IMR-90 (cell line): ENCODE measurements around the gene CHDH. TPM values are rescaled to one million over a fixed set of nuclear protein-coding genes. Genes with fewer than 3 reads are reported as not detected.

ENCODE experiments used
- ATAC-seq: fragments of 200-7000 bp; cut with Tn5 transposase; 2 replicates; pipeline ENCODE4 v1.9.1; 2020; ENCODE audit warnings: low read depth, mild to moderate bottlenecking, moderate library complexity
- BruUV-seq: library from RNA; stranded (reverse); fragments of 400-500 nt; replicated peaks from 2 replicates; lab custom pipeline; 2021; lab: Mats Ljungman, UMichigan
- CTCF ChIA-PET: fragments of 300-600 bp; formaldehyde crosslinking; extraction: SDS; loops from one replicate; lab custom pipeline; 2021; ENCODE audit warnings: antibody characterized with exemption; lab: Yijun Ruan, JAX
- POLR2A ChIA-PET: fragments of 300-600 bp; sonication (Branson Sonifier 250); formaldehyde crosslinking; loops from one replicate; lab custom pipeline; 2022; ENCODE audit warnings: antibody characterized with exemption; ENCODE audit not compliant: unreplicated experiment; lab: Charles Lee
- DNase-seq: peaks from one replicate; pipeline ENCODE4 v3.0.0; 2013
- H2AFZ ChIP-seq: replicated peaks from 2 replicates; pipeline ENCODE3; 2013; ENCODE audit warnings: low read length, mild to moderate bottlenecking; ENCODE audit not compliant: poor library complexity
- H2AK5ac ChIP-seq: 2 replicates; pipeline ENCODE4 v1.6.1; 2013; ENCODE audit warnings: low read depth, low read length, inconsistent platforms
- H2AK9ac ChIP-seq: replicated peaks from 2 replicates; pipeline ENCODE3; 2013; ENCODE audit warnings: mild to moderate bottlenecking, low read depth, low read length, moderate library complexity; ENCODE audit not compliant: poor library complexity
- H2BK120ac ChIP-seq: 2 replicates; pipeline ENCODE4 v1.6.1; 2013; ENCODE audit warnings: low read depth, low read length, inconsistent platforms
- H2BK15ac ChIP-seq: 3 replicates; pipeline ENCODE4 v1.6.1; 2013; ENCODE audit warnings: low read depth, low read length, inconsistent platforms
- H2BK20ac ChIP-seq: 2 replicates; pipeline ENCODE4 v1.6.1; 2013; ENCODE audit warnings: low read depth, mild to moderate bottlenecking, inconsistent platforms, low read length, moderate library complexity
- H2BK5ac ChIP-seq: 2 replicates; pipeline ENCODE4 v1.6.1; 2013; ENCODE audit warnings: mild to moderate bottlenecking, low read depth, low read length, inconsistent platforms; ENCODE audit not compliant: poor library complexity, severe bottlenecking
- H3K14ac ChIP-seq: replicated peaks from 2 replicates; pipeline ENCODE4 v1.6.1; 2013; ENCODE audit warnings: low read depth, low read length, inconsistent platforms
- H3K18ac ChIP-seq: 2 replicates; pipeline ENCODE4 v1.6.1; 2013; ENCODE audit warnings: low read depth, low read length, control low read depth
- H3K23ac ChIP-seq: 2 replicates; pipeline ENCODE4 v1.6.1; 2013; ENCODE audit warnings: low read depth, low read length, inconsistent platforms
- H3K27ac ChIP-seq: 2 replicates; pipeline ENCODE4 v1.5.1; 2013; ENCODE audit warnings: mild to moderate bottlenecking, control low read depth, low read length; ENCODE audit not compliant: insufficient read depth
- H3K27me3 ChIP-seq: 2 replicates; pipeline ENCODE4 v1.6.1; 2013; ENCODE audit warnings: low read length; ENCODE audit not compliant: control insufficient read depth, insufficient read depth
- H3K36me3 ChIP-seq: 2 replicates; pipeline ENCODE4 v1.6.1; 2013; ENCODE audit warnings: low read length, mixed read lengths; ENCODE audit not compliant: control insufficient read depth, insufficient read depth
- H3K4ac ChIP-seq: 2 replicates; pipeline ENCODE4 v1.6.1; 2013; ENCODE audit warnings: low read depth, low read length, inconsistent platforms
- H3K4me1 ChIP-seq: 2 replicates; pipeline ENCODE4 v1.6.1; 2013; ENCODE audit warnings: low read length, mixed read lengths; ENCODE audit not compliant: control insufficient read depth, insufficient read depth
- H3K4me2 ChIP-seq: 2 replicates; pipeline ENCODE4 v1.6.1; 2013; ENCODE audit warnings: low read depth, mild to moderate bottlenecking, control low read depth, low read length, moderate library complexity
- H3K4me3 ChIP-seq: 2 replicates; pipeline ENCODE4 v1.5.1; 2013; ENCODE audit warnings: low read depth, mild to moderate bottlenecking, control low read depth, low read length, moderate library complexity; ENCODE audit not compliant: insufficient read depth
- H3K56ac ChIP-seq: 2 replicates; pipeline ENCODE4 v1.6.1; 2013; ENCODE audit warnings: low read length, inconsistent platforms; ENCODE audit not compliant: insufficient read depth; ENCODE audit errors: extremely low read depth
- H3K79me1 ChIP-seq, 2 experiments: 2 replicates each; pipeline ENCODE4 v1.6.1; 2013; ENCODE audit warnings: low read length in 2 of 2, inconsistent platforms in 1 of 2, low read depth in 1 of 2
- H3K9ac ChIP-seq: 2 replicates; pipeline ENCODE4 v1.6.1; 2013; ENCODE audit warnings: low read depth, low read length, control low read depth
- H3K9me1 ChIP-seq: 2 replicates; pipeline ENCODE4 v1.6.1; 2013; ENCODE audit warnings: low read length, inconsistent platforms; ENCODE audit not compliant: insufficient read depth
- H3K9me3 ChIP-seq: 2 replicates; pipeline ENCODE4 v1.6.1; 2013; ENCODE audit warnings: low read length; ENCODE audit not compliant: control insufficient read depth, insufficient read depth
- H4K20me1 ChIP-seq: 2 replicates; pipeline ENCODE4 v1.6.1; 2013; ENCODE audit warnings: low read length, inconsistent platforms; ENCODE audit not compliant: insufficient read depth
- H4K5ac ChIP-seq: 2 replicates; pipeline ENCODE4 v1.6.1; 2013; ENCODE audit warnings: mild to moderate bottlenecking, low read depth, low read length, control low read depth
- H4K8ac ChIP-seq, 2 experiments: 2 replicates each; pipeline ENCODE4 v1.6.1; 2013; ENCODE audit warnings: low read depth in 2 of 2, low read length in 2 of 2, control low read depth in 1 of 2, inconsistent platforms in 1 of 2
- H4K91ac ChIP-seq: 2 replicates; pipeline ENCODE4 v1.6.1; 2013; ENCODE audit warnings: low read depth, low read length, inconsistent platforms; ENCODE audit not compliant: insufficient read depth
- BHLHE40 ChIP-seq: fragments of 150-350 bp; IDR thresholded peaks from 2 replicates; pipeline ENCODE4 v1.6.1; 2016; ENCODE audit warnings: mild to moderate bottlenecking, low read depth, low read length
- CEBPB ChIP-seq: IDR thresholded peaks from 2 replicates; pipeline ENCODE4 v1.6.1; 2012; ENCODE audit warnings: low read depth, low read length, improper control_type of control experiment
- CHD1 ChIP-seq: IDR thresholded peaks from 2 replicates; pipeline ENCODE4 v1.6.1; 2012; ENCODE audit warnings: low read depth, low read length, improper control_type of control experiment
- ELK1 ChIP-seq: fragments of 150-350 bp; IDR thresholded peaks from 2 replicates; pipeline ENCODE4 v1.6.1; 2016; ENCODE audit warnings: low read depth, mild to moderate bottlenecking, low read length, moderate library complexity, borderline replicate concordance
- FOS ChIP-seq: fragments of 150-350 bp; IDR thresholded peaks from 2 replicates; pipeline ENCODE4 v1.6.1; 2016; ENCODE audit warnings: low read depth, low read length
- MAFK ChIP-seq: IDR thresholded peaks from 2 replicates; pipeline ENCODE4 v1.6.1; 2012; ENCODE audit warnings: low read depth, low read length, improper control_type of control experiment
- MAZ ChIP-seq: IDR thresholded peaks from 2 replicates; pipeline ENCODE4 v1.6.1; 2012; ENCODE audit warnings: low read depth, mild to moderate bottlenecking, low read length, improper control_type of control experiment, moderate library complexity, borderline replicate concordance
- MXI1 ChIP-seq: IDR thresholded peaks from 2 replicates; pipeline ENCODE4 v1.6.1; 2012; ENCODE audit warnings: low read depth, mild to moderate bottlenecking, low read length, moderate library complexity, borderline replicate concordance
- POLR2A ChIP-seq: IDR thresholded peaks from 2 replicates; pipeline ENCODE4 v1.6.1; 2012; ENCODE audit warnings: mild to moderate bottlenecking, low read depth, low read length
- RAD21 ChIP-seq: IDR thresholded peaks from 2 replicates; pipeline ENCODE4 v1.6.1; 2012; ENCODE audit warnings: low read length, improper control_type of control experiment
- RCOR1 ChIP-seq: IDR thresholded peaks from 2 replicates; pipeline ENCODE4 v1.6.1; 2012; ENCODE audit warnings: mild to moderate bottlenecking, low read length, improper control_type of control experiment; ENCODE audit not compliant: insufficient replicate concordance
- RFX5 ChIP-seq: IDR thresholded peaks from 2 replicates; pipeline ENCODE4 v1.8.0; 2012; ENCODE audit warnings: low read depth, mild to moderate bottlenecking, low read length, moderate library complexity
- SMC3 ChIP-seq: fragments of 150-350 bp; IDR thresholded peaks from 2 replicates; pipeline ENCODE4 v1.6.1; 2016; ENCODE audit warnings: low read depth, mild to moderate bottlenecking, antibody characterized with exemption, low read length, moderate library complexity
- USF2 ChIP-seq: fragments of 150-350 bp; IDR thresholded peaks from 2 replicates; pipeline ENCODE4 v1.6.1; 2017; ENCODE audit warnings: mild to moderate bottlenecking, antibody characterized with exemption, low read length, low read depth
- WGBS, 2 experiments: methylation state at CpG; one replicate each; pipeline versions ENCODE4 v1.1.5 to v1.1.7; 2013; ENCODE audit warnings: missing lambda C conversion rate in 2 of 2; ENCODE audit not compliant: insufficient read length in 1 of 2; ENCODE audit errors: extremely low coverage in 2 of 2; 5-methylcytosine and 5-hydroxymethylcytosine counted together
- dilution Hi-C: fragments of 300-500 bp; cut with HindIII; formaldehyde crosslinking; loops from one replicate; pipeline ENCODE4 v1.14.3; 2018; ENCODE audit warnings: low sequenced_read_pairs; ENCODE audit not compliant: unreplicated experiment
- in situ Hi-C: fragments of 300-500 bp; cut with MboI; formaldehyde crosslinking; loops from 3 replicates; pipeline ENCODE4 v1.14.3; 2019; ENCODE audit warnings: low sequenced_read_pairs, inconsistent platforms, mixed read lengths
- intact Hi-C: fragments of 100-400 bp; cut with micrococcal nuclease; formaldehyde crosslinking; loops from 2 replicates; pipeline ENCODE4 v1.10.0; 2022
- polyA plus RNA-seq, 3 experiments: library from polyadenylated mRNA; depleted of rRNA; stranded (reverse); fragments of >200 nt; gene quantifications; 2 replicates each; pipeline ENCODE4 v1.2.3, GENCODE V29; 2012; ENCODE audit warnings: low replicate concordance in 1 of 3
- total RNA-seq: library from RNA; depleted of rRNA; stranded (reverse); fragments of >200 nt; gene quantifications from 2 replicates; pipeline ENCODE4 v1.2.3, GENCODE V29; 2012

Gene CHDH
- total and polyA plus RNA-seq, 2 of the 4 experiments (the other 2 are of a cell fraction) = under 0.01 to 0.19 TPM

- TF ChIP-seq MXI1 = no peak
- no peak for TF ChIP-seq ELK1
Observed at GRCh38 chr3:53809764-53810400, 36.3 kb downstream of the CHDH start (continued).

- Histone ChIP-seq H3K4me2 (no peak overlapping the region), H2BK120ac (no peak overlapping the region), H3K9me1 (peaks cover 20% of the 10 kb centered on the region), H3K79me1 (no peaks in the 10 kb centered on the region), H3K56ac (no peak overlapping the region), H3K27ac (no peak overlapping the region), H4K5ac (no peak overlapping the region), H3K36me3 (no peaks in the 10 kb centered on the region), H3K9ac (no peak overlapping the region), H4K91ac (no peak overlapping the region), H4K20me1 (no peaks in the 10 kb centered on the region), H3K9me3 (no peaks in the 10 kb centered on the region), H3K18ac (no peak overlapping the region), H2AFZ (no peak overlapping the region), H3K4me1 (peaks cover 14% of the 10 kb centered on the region), H2BK5ac (no peak overlapping the region), H2BK20ac (no peak overlapping the region), H3K23ac (no peak overlapping the region), H4K8ac (no peak overlapping the region), H2BK15ac (no peak overlapping the region), H3K4me3 (no peak overlapping the region), H2AK5ac (no peak overlapping the region), H3K4ac (no peak overlapping the region), H3K14ac (no peak overlapping the region), H3K27me3 (peaks cover 5% of the 10 kb centered on the region), H2AK9ac (peak overlapping the region; percentile 37)
- CTCF ChIA-PET = no interaction called here
- ATAC-seq = no peak
- WGBS, 2 experiments = 96% methylated on average over 5 of the region's 12 CpGs; no CpG with 5 or more reads in 1 of the 2 experiments
- BruUV-seq = no TSS peak
- POLR2A ChIA-PET = no interaction called here
- dilution Hi-C loops = no loop called here
- no peak for DNase-seq
- intact Hi-C loops = no loop called here
- in situ Hi-C loops = no loop called here
- no peak for TF ChIP-seq ELK1
- TF ChIP-seq BHLHE40 = no peak
- no peak for TF ChIP-seq CEBPB
- no peak for TF ChIP-seq RAD21
- no peak for TF ChIP-seq FOS
- TF ChIP-seq USF2 = no peak
- no peak for TF ChIP-seq RCOR1
- no peak for TF ChIP-seq SMC3
- no peak for TF ChIP-seq MAZ
- TF ChIP-seq CHD1 = no peak
- TF ChIP-seq RFX5 = no peak
- no peak for TF ChIP-seq MXI1
- TF ChIP-seq MAFK = no peak
- TF ChIP-seq POLR2A = no peak
Observed at GRCh38 chr3:53809267-53809666, 37.0 kb downstream of the CHDH start.
